Skeletal muscle cell (primary cell): ENCODE data around the gene TFEB.

ENCODE experiments used
- DNase-seq: peaks from one replicate; pipeline ENCODE4 v3.0.0-alpha.2; 2010; ENCODE audit warnings: low read depth
- H3K4me3 ChIP-seq: 2 replicates; pipeline ENCODE4 v1.5.1; 2011; ENCODE audit warnings: low read depth, mild to moderate bottlenecking, control low read depth, low read length, moderate library complexity

TFEB gene

DNA sequence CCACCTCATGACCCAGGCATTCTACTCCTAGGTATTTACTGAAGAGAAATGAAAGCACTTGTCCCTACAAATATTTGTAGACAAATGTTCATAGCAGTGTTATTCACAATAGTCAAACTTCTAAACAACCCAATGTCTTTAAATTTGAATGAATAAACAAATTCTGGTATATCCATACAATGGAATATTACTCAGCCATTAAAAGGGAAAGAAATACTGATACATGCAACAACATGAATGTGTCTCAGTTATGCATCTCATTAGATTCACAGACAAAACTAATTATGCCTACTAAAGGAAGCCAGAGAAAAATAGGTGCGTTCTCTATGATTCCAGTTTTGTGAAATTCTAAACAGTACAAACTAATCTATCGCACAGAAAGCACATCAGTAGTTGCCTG is 66.4 kb downstream of the TFEB start:
- DNase-seq, result no peak
- no peak overlapping the region for H3K4me3 ChIP-seq

DNA sequence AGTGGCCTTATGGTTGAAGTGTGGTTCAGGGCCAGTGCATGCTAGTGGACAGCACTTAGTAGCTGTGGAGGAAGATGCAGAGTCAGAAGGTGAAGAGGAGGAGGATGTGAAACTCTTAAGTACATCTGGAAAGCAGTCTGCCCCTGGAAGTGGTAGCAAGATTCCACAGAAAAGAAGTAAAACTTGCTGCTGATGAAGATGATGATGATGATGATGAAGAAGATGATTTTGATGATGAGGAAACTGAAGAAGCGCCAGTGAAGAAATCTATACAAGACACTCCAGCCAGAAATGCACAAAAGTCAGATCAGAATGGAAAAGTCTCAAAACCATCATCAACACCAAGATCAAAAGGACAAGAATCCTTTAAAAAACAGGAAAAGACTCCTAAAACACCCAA is 68.2 kb downstream of the TFEB start:
- no peak overlapping the region for H3K4me3 ChIP-seq
- DNase-seq, result no peak

DNA sequence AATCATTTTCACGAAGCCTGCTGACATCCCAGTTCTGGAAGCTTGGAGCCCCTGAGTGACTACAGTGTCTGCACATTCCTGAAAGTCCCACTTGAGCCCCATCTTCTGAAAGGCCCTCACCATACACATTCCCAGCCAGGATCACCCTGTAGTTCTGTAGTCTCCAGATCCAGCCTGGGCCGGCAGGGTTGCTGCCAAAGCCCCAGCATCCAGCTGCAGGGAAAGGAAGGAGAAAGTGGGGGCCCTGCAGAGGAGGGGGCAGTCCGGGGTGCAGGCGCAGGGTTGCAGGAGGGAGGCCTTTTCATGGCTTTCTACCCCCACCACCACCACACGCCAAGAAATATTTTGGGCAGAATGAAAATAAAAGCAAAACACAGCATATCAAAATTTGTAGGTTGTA is 71.1 kb downstream of the TFEB start:
- no peak for DNase-seq
- no peak overlapping the region for H3K4me3 ChIP-seq

DNA sequence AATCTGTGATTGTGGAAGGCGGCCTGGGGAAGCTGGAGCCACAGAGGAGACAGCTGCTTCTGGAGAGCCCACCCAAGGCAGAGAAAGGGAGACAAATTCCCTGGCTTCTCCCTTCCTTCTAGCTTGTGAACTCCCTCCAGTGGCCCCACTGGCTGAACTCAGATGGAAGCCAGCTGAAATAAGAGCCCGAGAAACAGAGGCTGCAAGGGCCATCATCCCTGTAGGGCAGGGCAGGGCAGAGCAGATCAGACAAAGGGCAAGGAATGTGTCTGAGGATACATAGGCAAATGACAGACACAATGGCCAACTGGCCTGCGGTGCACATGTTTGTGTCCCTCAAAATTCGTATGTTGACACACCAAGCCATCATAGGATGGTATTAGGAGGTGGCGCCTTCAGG is 71.8 kb downstream of the TFEB start:
- no peak overlapping the region for H3K4me3 ChIP-seq
- DNase-seq, result no peak

DNA sequence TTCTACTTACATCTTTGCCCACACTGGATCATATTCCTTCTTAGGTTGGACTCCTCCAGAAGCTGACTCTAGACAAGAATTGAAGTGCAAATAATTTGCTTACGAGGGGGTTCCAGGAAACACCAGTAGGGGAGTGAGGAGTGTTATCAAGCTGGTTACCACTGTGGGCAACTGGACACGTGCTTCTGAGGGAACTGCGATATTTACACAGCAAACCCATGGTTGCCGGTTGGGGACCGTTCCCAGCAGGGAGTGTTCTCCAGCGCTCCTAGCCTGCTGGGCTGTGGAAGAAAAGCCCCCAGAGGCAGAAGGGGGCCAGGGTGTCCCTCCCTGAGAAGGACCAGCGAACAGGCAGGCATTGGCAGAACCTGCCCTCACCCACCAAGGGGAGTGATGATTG is 75.5 kb downstream of the TFEB start:
- DNase-seq, result no peak
- H3K4me3 ChIP-seq, result no peak overlapping the region

DNA sequence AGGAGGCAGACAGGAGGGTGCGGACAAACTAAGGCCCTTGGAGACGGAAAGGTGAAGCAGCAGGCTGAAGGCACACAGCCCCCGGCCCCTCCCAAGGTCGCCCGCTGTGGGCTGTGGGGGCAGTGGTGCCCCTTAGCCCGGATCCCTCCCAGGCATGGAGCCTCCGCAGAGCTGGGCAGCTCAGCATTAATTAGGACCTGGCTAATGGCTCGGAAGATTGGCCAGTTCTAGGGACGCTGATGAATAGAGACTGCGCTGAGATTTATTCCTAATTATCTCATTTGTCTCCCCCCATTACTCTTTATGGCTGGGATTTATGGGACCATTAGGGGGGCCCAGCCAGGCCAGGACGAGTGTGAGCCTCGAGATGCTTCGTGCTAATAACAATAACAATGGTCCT is 76.8 kb downstream of the TFEB start:
- no peak overlapping the region for H3K4me3 ChIP-seq
- DNase-seq, result no peak

DNA sequence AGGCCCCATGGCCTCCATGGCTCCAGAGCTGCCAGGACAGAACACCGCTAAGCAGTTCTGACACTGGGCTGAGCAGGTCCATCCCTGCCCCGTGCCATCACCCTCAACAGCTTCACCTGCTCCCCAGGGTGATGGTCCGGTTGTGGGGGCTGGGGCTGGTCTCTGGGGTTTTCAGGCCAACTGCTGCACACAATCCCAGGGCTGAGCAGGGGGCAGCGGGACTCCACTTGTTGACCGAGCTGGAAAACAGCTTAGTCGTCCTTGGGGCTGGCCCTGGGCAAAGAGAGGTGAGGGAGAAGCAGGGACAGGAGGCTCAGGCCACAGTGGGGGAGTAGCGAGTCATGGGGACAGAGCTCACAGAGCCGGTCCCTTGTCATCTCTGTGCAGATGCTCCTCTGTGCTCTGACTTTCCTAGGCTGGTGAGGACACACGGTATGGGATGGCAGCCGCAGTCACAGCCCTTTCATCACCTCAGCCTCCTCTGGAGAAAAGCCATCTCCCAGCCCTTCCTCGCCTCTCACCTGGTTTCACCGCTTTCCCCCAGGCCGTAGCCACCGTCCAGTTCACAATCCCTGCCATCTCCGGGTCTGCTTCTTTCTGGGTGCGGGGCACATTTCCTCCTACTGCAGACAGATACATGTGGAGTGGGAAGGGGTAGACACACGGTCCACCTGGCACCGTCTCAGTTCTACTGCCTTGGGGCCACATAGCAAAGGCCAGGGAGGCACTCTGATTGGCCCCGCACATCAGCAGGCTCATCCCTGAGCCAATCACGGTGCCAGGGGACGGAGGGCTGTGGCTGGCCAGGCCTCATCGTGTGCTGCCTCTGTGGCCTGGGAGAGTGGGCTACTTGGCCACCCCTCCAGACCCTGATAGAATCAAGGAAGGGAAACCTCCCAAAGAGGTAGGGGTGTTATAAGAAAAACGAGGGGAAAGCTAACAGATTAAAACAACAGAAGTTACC is 78.0 kb downstream of the TFEB start:
- H3K4me3 ChIP-seq, result no peak overlapping the region
- no peak for DNase-seq

DNA sequence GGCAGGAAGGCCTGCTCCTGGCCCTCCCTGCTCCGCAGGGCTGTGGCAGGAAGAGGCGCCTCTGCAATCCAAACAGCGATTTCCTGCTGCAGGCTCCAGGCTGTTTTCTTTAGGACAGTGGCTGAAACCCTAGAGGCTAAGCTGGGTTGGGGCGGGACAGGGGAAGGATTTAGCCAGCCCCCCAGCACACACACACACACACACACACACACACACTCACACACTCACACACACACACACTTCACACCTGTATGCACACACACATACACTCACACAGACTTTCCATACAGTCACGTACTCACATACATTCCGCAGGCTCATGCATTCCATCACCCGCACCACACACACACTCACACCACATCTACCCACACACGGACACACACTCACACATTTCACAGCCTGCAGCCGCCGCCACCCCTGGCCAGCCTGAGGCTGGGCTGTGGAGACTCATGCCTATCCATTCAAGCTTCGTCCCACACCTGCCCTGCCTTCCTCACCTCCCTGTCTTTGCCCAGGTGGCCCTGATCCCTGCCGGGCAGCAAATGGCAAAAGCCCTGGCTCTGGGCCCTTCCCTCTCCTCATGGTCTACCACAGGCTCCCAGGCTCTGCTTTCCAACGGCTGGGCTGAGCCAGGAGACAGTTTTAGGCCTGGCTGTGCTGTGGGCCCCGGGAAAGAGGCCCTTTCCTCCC is 79.3 kb downstream of the TFEB start:
- peak; percentile 36 for DNase-seq

DNA sequence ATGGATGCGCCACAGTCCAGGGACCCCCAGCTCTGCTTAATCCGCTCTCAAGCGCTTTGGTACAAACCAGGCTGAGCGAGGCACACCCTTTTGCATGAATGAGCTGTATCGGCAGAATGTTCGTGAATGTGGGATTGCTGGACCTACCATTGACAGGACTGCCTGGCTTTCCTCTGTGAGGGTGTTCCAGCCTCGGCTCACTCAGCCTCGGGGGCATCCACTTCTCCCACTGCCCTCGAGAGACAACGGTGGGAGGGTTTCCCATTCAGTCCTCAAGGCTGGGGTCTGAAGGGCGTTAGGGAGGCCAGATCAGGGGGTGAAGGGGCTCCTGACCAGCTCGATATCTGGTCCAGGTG is 79.8 kb downstream of the TFEB start:
- H3K4me3 ChIP-seq, result no peak overlapping the region
- DNase-seq, result no peak

More for the DNA sequence above, 79.3 kb downstream of the TFEB start:
- H3K4me3 ChIP-seq, result no peak overlapping the region

DNA sequence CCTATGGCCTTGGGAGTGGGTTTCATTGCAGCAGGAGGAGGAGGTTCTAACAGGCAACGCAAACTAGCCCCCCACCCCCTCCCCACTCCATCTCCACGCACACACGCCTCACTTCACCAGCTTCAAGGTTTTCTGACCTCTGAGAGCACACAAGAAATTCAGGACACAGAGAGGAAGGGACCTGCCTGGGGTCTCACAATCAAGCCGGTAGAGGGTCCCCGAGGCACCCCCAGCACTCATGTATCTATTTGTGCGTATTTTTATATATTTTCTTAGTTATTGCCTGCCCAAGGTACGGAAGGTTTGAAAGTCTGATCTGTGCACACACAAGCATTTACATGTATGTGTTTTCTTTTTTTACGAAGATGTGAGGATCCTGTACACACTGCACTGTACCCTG is 80.2 kb downstream of the TFEB start:
- no peak overlapping the region for H3K4me3 ChIP-seq
- DNase-seq, result no peak

DNA sequence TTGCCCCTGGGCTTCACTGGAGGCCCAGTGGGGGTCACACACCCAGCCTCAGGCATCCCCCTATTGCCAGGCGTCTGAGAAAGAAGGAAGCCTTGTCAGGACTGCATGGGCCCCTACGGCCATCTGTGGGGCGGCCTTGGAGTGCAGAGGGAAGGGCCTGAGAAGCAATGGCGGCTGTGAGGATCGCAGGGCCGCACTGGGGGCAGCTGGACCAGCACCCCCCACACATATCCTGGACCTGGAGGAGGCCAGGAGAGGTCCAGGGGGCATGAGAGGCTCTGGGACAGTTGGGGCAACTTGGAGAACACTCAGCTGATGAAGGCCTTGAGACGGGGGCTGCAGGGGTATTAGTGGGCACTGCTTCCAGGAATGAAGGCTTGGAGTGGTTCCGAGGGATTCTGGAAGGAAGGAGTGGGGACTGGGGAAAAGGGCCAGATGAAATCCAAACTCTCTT is 80.7 kb downstream of the TFEB start:
- no peak overlapping the region for H3K4me3 ChIP-seq
- no peak for DNase-seq

DNA sequence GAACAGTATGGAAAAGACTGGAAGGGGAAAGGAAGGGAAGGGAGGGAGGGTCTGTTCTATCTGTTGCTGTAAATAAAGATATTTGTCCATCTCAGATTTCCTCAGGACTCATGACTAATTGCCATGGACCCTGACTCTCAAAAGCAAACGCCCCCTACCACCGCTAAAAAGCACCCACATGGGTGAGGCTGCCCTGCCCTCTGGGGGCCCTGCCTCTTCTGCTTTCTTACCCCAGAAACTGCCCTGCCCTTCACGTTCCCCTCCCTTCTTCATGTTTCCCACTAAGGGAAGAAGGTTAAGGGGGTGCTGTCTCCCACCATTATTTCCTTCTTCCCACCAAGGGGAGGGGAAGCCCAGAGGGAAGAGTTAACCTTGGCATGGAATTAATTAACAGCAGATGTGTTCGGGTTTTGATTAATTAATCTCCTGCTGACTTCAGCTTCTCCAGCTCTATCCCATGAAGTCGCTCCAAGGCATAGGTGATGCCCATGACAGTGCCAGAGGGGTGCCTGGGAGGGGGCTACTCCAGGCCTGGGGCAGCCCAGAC is 81.2 kb downstream of the TFEB start:
- H3K4me3 ChIP-seq, result no peak overlapping the region
- no peak for DNase-seq

DNA sequence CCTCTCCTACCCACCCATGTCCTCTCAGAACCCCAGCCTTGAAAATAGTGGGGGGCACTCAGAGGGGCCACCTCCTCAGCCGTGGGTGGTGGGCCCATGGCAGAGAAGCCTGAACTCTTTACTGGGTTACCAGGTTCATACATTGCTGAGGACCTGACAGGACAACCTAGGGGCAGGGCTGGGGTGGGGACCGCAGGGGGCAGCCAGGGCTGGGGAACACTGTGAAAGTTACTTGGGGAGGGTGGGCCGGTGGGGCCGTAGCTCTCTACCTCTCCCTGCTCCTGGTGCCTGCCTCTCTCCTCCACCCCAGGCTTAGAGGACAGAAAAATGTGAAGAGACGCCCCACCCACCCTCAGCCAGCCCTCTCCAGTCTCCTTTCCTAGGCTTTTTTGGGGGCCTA is 81.7 kb downstream of the TFEB start:
- DNase-seq, result no peak
- H3K4me3 ChIP-seq, result no peak overlapping the region

DNA sequence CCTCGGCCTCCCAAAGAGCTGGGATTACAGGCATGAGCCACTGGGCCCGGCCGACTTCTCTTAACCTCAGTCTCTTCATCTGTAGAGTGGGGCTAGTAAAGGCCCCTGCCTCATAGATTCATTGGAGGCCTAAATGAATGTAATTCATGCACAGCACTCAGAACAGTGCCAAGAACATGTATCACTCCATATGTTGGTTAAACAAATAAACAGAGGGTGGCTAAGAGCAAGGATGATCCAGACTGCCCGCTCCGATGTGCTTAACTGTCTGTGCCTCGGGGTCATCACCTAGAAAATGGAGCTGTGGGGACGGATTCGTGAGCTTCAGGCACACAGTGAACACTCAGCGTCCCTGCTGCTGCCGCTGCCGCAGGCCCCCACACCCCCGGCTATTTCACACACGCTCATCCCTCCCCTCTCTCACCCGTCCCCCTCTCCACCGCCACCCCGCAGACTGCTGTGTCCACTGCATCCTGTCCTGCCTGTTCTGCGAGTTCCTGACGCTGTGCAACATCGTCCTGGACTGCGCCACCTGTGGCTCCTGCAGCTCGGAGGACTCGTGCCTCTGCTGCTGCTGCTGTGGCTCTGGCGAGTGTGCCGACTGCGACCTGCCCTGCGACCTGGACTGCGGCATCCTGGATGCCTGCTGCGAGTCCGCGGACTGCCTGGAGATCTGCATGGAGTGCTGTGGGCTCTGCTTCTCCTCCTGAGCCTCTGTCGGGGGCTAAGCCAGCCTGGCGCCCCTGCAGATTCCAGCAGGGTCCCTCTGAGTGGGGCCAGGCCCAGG is 82.3 kb downstream of the TFEB start:
- no peak overlapping the region for H3K4me3 ChIP-seq
- no peak for DNase-seq

DNA sequence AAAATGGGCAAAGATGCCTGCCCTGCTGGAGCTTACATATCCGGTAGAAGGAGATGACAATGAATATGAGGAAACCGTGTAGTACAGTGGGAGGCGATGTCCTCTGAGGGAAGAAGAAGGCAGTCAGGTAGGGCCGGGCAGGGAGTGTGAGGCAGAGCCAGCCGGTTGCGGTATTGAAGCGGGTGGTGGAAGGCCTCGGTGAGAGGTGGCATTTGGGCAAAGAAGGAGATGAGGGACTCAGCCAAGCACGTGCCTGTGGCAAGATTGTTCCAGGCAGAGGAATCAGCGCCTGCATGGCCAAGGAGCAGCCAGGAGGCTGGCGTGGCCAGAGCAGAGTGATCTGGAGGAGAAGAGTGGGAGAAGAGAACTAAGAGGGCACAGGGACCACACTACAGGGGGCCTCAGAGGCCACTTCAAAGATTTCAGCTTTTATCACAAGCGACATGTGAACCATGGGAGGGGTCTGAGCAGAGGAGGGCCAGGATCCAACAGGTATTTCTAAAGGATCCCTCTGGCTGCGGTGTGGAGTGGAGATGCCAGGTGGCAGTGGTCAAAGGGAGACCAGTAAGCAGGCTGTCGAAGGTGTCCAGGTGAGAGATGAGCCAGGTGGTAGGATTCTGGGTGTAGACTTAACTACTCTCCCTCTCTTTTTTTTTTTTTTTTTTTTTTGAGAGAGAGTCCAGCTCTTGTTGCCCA is 83.3 kb downstream of the TFEB start:
- DNase-seq, result no peak
- H3K4me3 ChIP-seq, result no peak overlapping the region

DNA sequence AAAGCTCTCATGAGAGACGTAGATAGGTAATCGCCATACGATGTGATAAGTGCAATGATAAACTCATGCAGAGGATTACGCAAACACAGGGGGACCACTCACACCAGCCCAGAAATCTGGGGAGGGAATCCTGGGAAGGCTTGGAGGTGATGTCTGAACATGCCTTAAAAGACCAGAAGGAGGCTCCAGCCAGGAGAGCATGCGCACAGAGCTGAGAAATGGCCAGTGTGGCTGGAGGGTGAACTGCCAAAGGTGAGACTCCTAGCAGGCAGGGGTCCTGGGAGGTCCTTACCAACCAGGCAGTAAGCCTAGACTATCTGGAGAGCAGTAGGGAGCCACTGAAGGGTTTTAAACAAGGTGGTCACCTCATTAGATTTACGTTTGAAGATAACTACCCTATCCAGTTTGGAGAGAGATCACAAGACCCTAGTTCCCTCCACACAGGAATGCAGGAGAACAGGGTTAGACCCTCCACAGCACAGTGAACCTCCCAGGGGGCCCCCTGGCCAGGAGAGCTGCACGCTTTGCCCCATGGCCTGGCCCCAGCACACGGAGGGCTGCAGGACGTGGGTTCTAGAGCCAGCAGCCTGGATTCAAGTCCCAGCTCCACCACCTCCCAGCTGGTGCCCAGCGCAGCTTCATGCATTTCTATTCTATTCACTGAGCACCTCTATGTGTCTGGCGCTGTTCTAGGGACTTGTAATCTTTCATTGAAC is 84.0 kb downstream of the TFEB start:
- no peak overlapping the region for H3K4me3 ChIP-seq
- no peak for DNase-seq

DNA sequence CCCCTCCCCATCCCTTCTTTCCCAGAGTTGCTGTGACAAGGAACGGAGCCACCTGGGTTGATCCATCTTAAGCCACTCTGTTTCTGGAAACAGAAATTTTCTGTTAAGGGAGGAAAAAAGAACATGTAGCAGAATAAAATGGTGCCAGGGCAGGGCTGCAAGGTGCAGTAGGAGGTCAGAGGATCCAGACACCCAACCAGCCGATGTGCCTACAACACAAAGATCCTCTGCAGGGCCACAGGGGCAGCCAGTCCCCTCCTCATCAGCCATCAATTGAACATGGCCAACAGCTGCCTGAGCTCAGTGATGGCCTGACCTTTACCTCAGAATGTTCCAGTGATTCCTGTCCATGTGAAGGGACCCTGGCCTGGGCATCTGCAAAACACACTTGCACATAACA is 85.3 kb downstream of the TFEB start:
- DNase-seq, result no peak

DNA sequence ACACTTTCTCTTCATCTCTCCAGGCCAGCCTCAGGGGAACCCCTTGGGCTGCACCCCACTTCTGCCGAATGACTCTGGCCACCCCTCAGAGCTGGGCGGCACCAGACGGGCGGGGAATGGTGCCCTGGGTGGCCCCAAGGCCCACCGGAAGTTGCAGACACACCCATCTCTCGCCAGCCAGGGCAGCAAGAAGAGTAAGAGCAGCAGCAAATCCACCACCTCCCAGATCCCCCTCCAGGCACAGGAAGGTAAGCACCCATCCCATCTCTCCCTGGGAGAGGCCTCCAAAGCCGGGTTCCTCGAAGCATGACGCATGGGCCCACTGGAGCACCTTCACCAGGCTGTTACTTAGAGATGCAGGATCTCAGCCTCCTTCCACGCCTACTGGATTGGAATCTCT is 85.8 kb downstream of the TFEB start:
- H3K4me3 ChIP-seq, result no peak overlapping the region
- no peak for DNase-seq

More for the DNA sequence above, 85.3 kb downstream of the TFEB start:
- no peak overlapping the region for H3K4me3 ChIP-seq

DNA sequence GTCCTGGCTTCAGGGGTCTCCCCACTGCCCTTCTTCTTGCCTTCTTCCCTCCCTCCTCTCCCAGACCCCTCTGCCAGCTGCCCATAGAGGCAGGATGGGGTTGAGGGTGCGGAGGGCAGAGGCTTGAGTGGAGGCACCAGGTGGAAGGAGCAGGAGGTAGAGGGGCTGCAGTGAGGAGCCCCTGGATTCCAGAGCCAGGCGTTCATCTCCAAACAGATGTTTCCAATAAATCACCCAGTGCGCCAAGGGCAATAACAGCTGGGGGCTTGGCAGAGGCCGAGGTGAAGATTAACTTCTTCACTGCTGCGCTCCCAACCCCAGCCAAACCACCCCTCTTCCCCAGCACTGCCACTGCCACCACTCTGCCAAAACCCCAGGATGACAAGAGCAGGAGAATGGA is 86.5 kb downstream of the TFEB start:
- DNase-seq, result no peak
- H3K4me3 ChIP-seq, result no peak overlapping the region
